ENCODE data around the gene ENGASE. TPM values are rescaled to one million over a fixed set of nuclear protein-coding genes. Genes with fewer than 3 reads are reported as not detected.
"Not testable (repeated sequence)": the region's sequence is repeated elsewhere in the genome, so short reads cannot be mapped to it uniquely, and the experiment has no call there.

The ENGASE gene
- total RNA-seq, 4 donors from 2014 or later, result 10.4 to 23.7 (median 19.1) TPM

- DNase-seq (ENCODE audit: extremely low spot score), result no peak
- H3K4me3 ChIP-seq, result peak overlapping the region; percentile 9 to 79 (median 34)
- intact Hi-C loops (cut with DNase I), result no loop called here
Measured at GRCh38 chr17:79027925-79028491, 46.6 kb upstream of the ENGASE start.

GRCh38 chr17:79028496-79029326 is 45.9 kb upstream of the ENGASE start:
- 74% methylated on average over 12 of the region's 17 CpGs for WGBS
- no peak for DNase-seq (ENCODE audit: extremely low spot score)
- no peaks in the 10 kb centered on the region for H3K9me3 ChIP-seq
- TF ChIP-seq CTCF (IDR thresholded peaks at IDR 0.05) (peak in 2 of 3 experiments; percentile 11 to 29), POLR2AphosphoS5 (IDR thresholded peaks at IDR 0.05) (no peak)
- intact Hi-C loops (cut with DNase I), result no loop called here
- peak overlapping the region; percentile 75 to 88 (median 78) for H3K27ac ChIP-seq (replicated peaks in 1 of 4)
- H3K27me3 ChIP-seq, result peaks cover 0 to 6% (median 0%) of the 10 kb centered on the region in 4 donors
- H3K4me3 ChIP-seq, result no peak overlapping the region
- H3K36me3 ChIP-seq, result peaks cover 0 to 3% (median 0%) of the 10 kb centered on the region in 4 donors
- peaks cover 51 to 75% (median 62%) of the 10 kb centered on the region in 4 donors for H3K4me1 ChIP-seq

More at GRCh38 chr17:79027925-79028491, 46.6 kb upstream of the ENGASE start:
- no peaks in the 10 kb centered on the region for H3K9me3 ChIP-seq
- peaks cover 0 to 6% (median 0%) of the 10 kb centered on the region in 4 donors for H3K27me3 ChIP-seq
- H3K4me1 ChIP-seq, result peaks cover 51 to 75% (median 62%) of the 10 kb centered on the region in 4 donors
- peak overlapping the region; percentile 75 to 88 (median 78) for H3K27ac ChIP-seq (replicated peaks in 1 of 4)
- peaks cover 0 to 3% (median 0%) of the 10 kb centered on the region in 4 donors for H3K36me3 ChIP-seq
- 19% methylated on average over 16 of the region's 16 CpGs for WGBS
- TF ChIP-seq POLR2AphosphoS5 (IDR thresholded peaks at IDR 0.05), result no peak
- no peak for TF ChIP-seq CTCF (IDR thresholded peaks at IDR 0.05)
- TF ChIP-seq EP300 (IDR thresholded peaks at IDR 0.05), result no peak
- TF ChIP-seq POLR2A (IDR thresholded peaks at IDR 0.05; ENCODE audit: low read depth), result no peak

- no peaks in the 10 kb centered on the region for H3K9me3 ChIP-seq
- peak overlapping the region in 1 of 4 donors; percentile 2 for H3K27ac ChIP-seq (replicated peaks in 1 of 4)
- no peak overlapping the region for H3K4me3 ChIP-seq
- DNase-seq (ENCODE audit: extremely low spot score), result no peak
- 94% methylated on average over 16 of the region's 16 CpGs for WGBS
- H3K27me3 ChIP-seq, result peaks cover 0 to 2% (median 0%) of the 10 kb centered on the region in 4 donors
- intact Hi-C loops (cut with DNase I), result no loop called here
- TF ChIP-seq EP300 (IDR thresholded peaks at IDR 0.05) (no peak), CTCF (IDR thresholded peaks at IDR 0.05) (no peak), POLR2A (IDR thresholded peaks at IDR 0.05; ENCODE audit: low read depth) (no peak), POLR2AphosphoS5 (IDR thresholded peaks at IDR 0.05) (no peak)
- peaks cover 0 to 3% (median 0%) of the 10 kb centered on the region in 4 donors for H3K36me3 ChIP-seq
- peaks cover 56 to 77% (median 63%) of the 10 kb centered on the region in 4 donors for H3K4me1 ChIP-seq
Measured at GRCh38 chr17:79029327-79030009, 45.2 kb upstream of the ENGASE start.

GRCh38 chr17:79030636-79031035 is 44.0 kb upstream of the ENGASE start:
- 93% methylated on average over 12 of the region's 12 CpGs for whole genome bisulfite sequencing

More at GRCh38 chr17:79030636-79031035, 44.0 kb upstream of the ENGASE start:
- H3K9me3 ChIP-seq; H3K4me3 ChIP-seq; H3K27ac ChIP-seq (replicated peaks in 1 of 4); H3K36me3 ChIP-seq; intact Hi-C loops (cut with DNase I); DNase-seq (ENCODE audit: extremely low spot score); H3K27me3 ChIP-seq: not testable (repeated sequence)
- peaks cover 50 to 77% (median 60%) of the 10 kb centered on the region in 4 donors for H3K4me1 ChIP-seq
